ENCODE results near the gene NME3.

- TF ChIP-seq IRF2 (CRISPR knock-in tag; IDR thresholded peaks at IDR 0.05; ENCODE audit: borderline replicate concordance, low read depth): no peak
- no peak for TF ChIP-seq MXD4 (CRISPR knock-in tag; IDR thresholded peaks at IDR 0.05; ENCODE audit: borderline replicate concordance)
- no peak for TF ChIP-seq ZNF416 (CRISPR knock-in tag; IDR thresholded peaks at IDR 0.05)
- TF ChIP-seq CTCF (IDR thresholded peaks at IDR 0.05): no peak
- TF ChIP-seq ZNF232 (CRISPR knock-in tag; IDR thresholded peaks at IDR 0.05): no peak
- TF ChIP-seq SMAD3 (CRISPR knock-in tag; IDR thresholded peaks at IDR 0.05; ENCODE audit: borderline replicate concordance): no peak
- TF ChIP-seq CBFB (CRISPR knock-in tag; IDR thresholded peaks at IDR 0.05; ENCODE audit: low read depth): no peak
- TF ChIP-seq, protein P1, sequence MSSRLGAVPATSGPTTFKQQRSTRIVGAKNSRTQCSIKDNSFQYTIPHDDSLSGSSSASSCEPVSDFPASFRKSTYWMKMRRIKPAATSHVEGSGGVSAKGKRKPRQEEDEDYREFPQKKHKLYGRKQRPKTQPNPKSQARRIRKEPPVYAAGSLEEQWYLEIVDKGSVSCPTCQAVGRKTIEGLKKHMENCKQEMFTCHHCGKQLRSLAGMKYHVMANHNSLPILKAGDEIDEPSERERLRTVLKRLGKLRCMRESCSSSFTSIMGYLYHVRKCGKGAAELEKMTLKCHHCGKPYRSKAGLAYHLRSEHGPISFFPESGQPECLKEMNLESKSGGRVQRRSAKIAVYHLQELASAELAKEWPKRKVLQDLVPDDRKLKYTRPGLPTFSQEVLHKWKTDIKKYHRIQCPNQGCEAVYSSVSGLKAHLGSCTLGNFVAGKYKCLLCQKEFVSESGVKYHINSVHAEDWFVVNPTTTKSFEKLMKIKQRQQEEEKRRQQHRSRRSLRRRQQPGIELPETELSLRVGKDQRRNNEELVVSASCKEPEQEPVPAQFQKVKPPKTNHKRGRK (CRISPR knock-in tag; IDR thresholded peaks at IDR 0.05; ENCODE audit: borderline replicate concordance): no peak
- no peak for TF ChIP-seq ZNF121 (CRISPR knock-in tag; IDR thresholded peaks at IDR 0.05)
- no peak for TF ChIP-seq NFATC4 (CRISPR knock-in tag; IDR thresholded peaks at IDR 0.05)
- TF ChIP-seq GABPB1 (CRISPR knock-in tag; IDR thresholded peaks at IDR 0.05): no peak
- TF ChIP-seq E2F4 (CRISPR knock-in tag; IDR thresholded peaks at IDR 0.05; ENCODE audit: borderline replicate concordance, low read depth): no peak
Observed at GRCh38 chr16:1729026-1729425, 42.3 kb downstream of the NME3 start.
